Body of pancreas (tissue), 4 donors: ENCODE measurements around the gene PCDHGB5. TPM values are rescaled to one million over a fixed set of nuclear protein-coding genes. Genes with fewer than 3 reads are reported as not detected.

Experiments used
- ATAC-seq: fragments of 150-250 bp; one replicate; pipeline ENCODE4 v1.9.1; 2016
- DNase-seq, 4 donors: peaks; one replicate each; pipeline ENCODE4 v3.0.0-alpha.2; 2019
- H3K27ac ChIP-seq, 4 donors: fragments of 200-600 bp; sonication (generic); 1 replicate in 3 of 4; 2 replicates in 1 of 4; pipeline versions ENCODE4 v1.5.1 to v1.6.1; 2016 to 2019; ENCODE audit warnings: mild to moderate bottlenecking in 1 of 4, mixed read lengths in 1 of 4, moderate library complexity in 1 of 4
- H3K27me3 ChIP-seq, 2 donors: fragments of 200-600 bp; sonication (generic); one replicate each; pipeline ENCODE4 v1.6.0; 2016; ENCODE audit warnings: mild to moderate bottlenecking in 1 of 2
- H3K36me3 ChIP-seq, 2 donors: fragments of 200-600 bp; sonication (generic); replicated peaks in 1 of 2; 2 replicates each; pipeline ENCODE4 v1.5.1; 2016; ENCODE audit warnings: low read depth in 2 of 2; ENCODE audit not compliant: insufficient read depth in 1 of 2
- H3K4me1 ChIP-seq: fragments of 200-600 bp; sonication (generic); one replicate; pipeline ENCODE4 v1.6.0; 2016
- H3K4me3 ChIP-seq, 2 donors: fragments of 200-600 bp; sonication (generic); 1 replicate in 1 of 2; 2 replicates in 1 of 2; pipeline ENCODE4 v1.5.1; 2016 to 2019
- H3K9me3 ChIP-seq, 3 donors: fragments of 200-600 bp; sonication (generic); 1 replicate in 2 of 3; 2 replicates in 1 of 3; pipeline ENCODE4 v1.5.1; 2016
- POLR2A ChIP-seq, 3 donors: fragments of 450-650 bp; IDR thresholded peaks; one replicate each; pipeline ENCODE4 v1.6.1; 2016; ENCODE audit warnings: antibody characterized with exemption in 3 of 3, mild to moderate bottlenecking in 2 of 3
- WGBS, 2 donors: methylation state at CpG; one replicate each; pipeline ENCODE4 v1.1.5; 2017; 5-methylcytosine and 5-hydroxymethylcytosine counted together
- intact Hi-C: fragments of 100-400 bp; cut with DNase I; formaldehyde crosslinking; loops from one replicate; pipeline ENCODE4 v1.15.1; 2023
- total RNA-seq, 2 donors: library from RNA; depleted of rRNA; stranded (reverse); fragments of >200 nt; gene quantifications; one replicate each; pipeline ENCODE4 v1.1.0, GENCODE V29; 2016
- TF ChIP-seq, protein P1 (sequence below), 7 experiments: fragments of 450-650 bp in 4 of 7; fragments of 200-600 bp in 3 of 7; sonication (generic) in 3 of 7; IDR thresholded peaks; one replicate each; pipeline ENCODE4 v1.5.1; 2016 to 2019; ENCODE audit warnings: antibody characterized with exemption in 7 of 7

The PCDHGB5 gene
- total RNA-seq, 2 donors from 2014 or later = 7.8 to 15.2 TPM

DNA sequence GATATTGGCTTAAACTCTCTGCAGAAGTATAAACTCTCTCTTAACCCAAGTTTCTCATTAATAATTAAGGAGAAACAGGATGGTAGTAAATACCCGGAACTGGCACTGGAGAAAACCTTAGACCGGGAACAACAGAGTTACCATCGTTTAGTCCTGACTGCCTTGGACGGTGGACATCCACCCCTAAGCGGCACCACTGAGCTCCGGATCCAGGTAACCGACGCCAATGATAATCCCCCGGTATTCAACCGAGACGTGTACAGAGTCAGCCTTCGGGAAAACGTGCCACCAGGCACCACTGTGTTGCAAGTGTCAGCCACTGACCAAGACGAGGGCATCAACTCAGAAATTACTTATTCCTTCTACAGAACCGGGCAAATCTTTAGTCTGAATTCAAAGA is 861 bp downstream of the PCDHGB5 start:
- ATAC-seq (no peak), DNase-seq (no peak)
- peaks cover 0 to 63% (median 8%) of the 10 kb centered on the region in 3 donors for H3K9me3 ChIP-seq
- no peaks in the 10 kb centered on the region for H3K4me1 ChIP-seq
- WGBS, 2 donors = 19 to 30% methylated on average over 15 of the region's 15 CpGs
- no peak overlapping the region for H3K27ac ChIP-seq
- H3K27me3 ChIP-seq = no peaks in the 10 kb centered on the region
- intact Hi-C loops = no loop called here
- TF ChIP-seq, protein P1, sequence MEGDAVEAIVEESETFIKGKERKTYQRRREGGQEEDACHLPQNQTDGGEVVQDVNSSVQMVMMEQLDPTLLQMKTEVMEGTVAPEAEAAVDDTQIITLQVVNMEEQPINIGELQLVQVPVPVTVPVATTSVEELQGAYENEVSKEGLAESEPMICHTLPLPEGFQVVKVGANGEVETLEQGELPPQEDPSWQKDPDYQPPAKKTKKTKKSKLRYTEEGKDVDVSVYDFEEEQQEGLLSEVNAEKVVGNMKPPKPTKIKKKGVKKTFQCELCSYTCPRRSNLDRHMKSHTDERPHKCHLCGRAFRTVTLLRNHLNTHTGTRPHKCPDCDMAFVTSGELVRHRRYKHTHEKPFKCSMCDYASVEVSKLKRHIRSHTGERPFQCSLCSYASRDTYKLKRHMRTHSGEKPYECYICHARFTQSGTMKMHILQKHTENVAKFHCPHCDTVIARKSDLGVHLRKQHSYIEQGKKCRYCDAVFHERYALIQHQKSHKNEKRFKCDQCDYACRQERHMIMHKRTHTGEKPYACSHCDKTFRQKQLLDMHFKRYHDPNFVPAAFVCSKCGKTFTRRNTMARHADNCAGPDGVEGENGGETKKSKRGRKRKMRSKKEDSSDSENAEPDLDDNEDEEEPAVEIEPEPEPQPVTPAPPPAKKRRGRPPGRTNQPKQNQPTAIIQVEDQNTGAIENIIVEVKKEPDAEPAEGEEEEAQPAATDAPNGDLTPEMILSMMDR (IDR thresholded peaks at IDR 0.05) = no peak
- no peak for TF ChIP-seq POLR2A (IDR thresholded peaks at IDR 0.05)
- no peaks in the 10 kb centered on the region for H3K36me3 ChIP-seq
- H3K4me3 ChIP-seq = no peak overlapping the region

DNA sequence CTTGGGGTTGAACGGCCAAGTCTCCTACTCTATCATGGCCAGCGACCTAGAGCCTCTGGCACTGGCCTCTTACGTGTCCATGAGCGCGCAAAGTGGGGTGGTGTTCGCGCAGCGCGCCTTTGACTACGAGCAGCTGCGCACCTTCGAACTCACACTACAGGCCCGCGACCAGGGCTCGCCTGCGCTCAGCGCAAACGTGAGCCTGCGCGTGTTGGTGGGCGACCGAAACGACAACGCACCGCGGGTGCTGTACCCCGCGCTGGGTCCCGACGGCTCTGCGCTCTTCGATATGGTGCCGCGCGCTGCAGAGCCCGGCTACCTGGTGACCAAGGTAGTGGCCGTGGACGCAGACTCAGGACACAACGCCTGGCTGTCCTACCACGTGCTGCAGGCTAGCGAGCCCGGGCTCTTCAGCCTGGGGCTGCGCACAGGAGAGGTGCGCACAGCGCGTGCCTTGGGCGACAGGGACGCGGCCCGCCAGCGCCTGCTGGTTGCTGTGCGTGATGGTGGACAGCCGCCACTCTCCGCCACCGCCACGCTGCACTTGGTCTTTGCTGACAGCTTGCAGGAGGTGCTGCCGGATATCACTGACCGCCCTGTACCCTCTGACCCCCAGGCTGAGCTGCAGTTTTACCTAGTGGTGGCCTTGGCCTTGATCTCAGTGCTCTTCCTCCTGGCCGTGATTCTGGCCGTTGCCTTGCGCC is 2.0 kb downstream of the PCDHGB5 start:
- 17 to 25% methylated on average over 11 to 51 of the region's 61 CpGs for WGBS, 2 donors
- H3K9me3 ChIP-seq = peaks cover 0 to 64% (median 10%) of the 10 kb centered on the region in 3 donors
- H3K27me3 ChIP-seq = no peaks in the 10 kb centered on the region
- TF ChIP-seq, protein P1 (IDR thresholded peaks at IDR 0.05) = no peak
- no peak for TF ChIP-seq POLR2A (IDR thresholded peaks at IDR 0.05)
- ATAC-seq (no peak), DNase-seq (no peak)
- intact Hi-C loops = no loop called here
- H3K27ac ChIP-seq = no peak overlapping the region
- H3K36me3 ChIP-seq = no peaks in the 10 kb centered on the region
- H3K4me1 ChIP-seq = no peaks in the 10 kb centered on the region
- no peak overlapping the region for H3K4me3 ChIP-seq

DNA sequence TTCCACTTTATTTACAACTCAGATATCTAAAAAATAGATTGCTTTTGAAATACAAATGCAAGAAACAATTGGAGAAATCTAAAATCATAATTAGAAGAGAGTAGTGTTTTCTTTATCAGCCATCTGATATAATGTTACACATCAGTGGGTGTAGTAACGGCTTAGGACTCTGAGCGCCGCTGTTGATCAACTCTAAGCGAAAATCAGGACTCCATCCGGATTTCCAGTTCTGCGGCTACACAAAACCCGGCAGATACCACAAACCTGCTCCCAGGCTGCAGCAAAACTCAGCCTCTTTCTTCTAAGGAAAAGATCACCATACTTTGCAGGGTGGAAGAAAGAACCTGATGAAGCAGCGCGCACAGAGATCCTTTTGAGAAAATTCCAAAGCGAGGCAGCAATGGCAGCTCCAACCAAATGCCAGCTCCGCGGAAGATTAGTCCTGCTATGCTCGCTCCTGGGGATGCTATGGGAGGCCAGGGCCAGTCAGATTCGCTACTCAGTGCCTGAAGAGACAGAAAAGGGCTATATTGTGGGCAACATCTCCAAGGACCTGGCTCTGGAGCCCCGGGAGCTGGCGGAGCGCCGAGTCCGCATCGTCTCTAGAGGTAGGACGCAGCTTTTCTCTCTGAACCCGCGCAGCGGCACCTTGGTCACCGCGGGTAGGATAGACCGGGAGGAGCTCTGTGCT is 5.0 kb downstream of the PCDHGB5 start, which contains the start of gene PCDHGA9:
Gene PCDHGA9 (plus strand): TSS at position 226 of the 691 bp plus-strand sequence. CDS start 175 bp downstream, at position 401.
- no peaks in the 10 kb centered on the region for H3K4me1 ChIP-seq
- DNase-seq (no peak), ATAC-seq (no peak)
- H3K27ac ChIP-seq = no peak within 1 kb of the TSS
- H3K36me3 ChIP-seq = no peaks in the 10 kb centered on the region
- intact Hi-C loops = no loop called here
- 21 to 22% methylated on average over 25 to 27 of the region's 27 CpGs for WGBS, 2 donors
- H3K27me3 ChIP-seq = no peaks in the 10 kb centered on the region
- no peak for TF ChIP-seq POLR2A (IDR thresholded peaks at IDR 0.05)
- TF ChIP-seq, protein P1 (IDR thresholded peaks at IDR 0.05) = peak in 3 of 7 experiments; percentile 24 to 32 (median 26)
- H3K9me3 ChIP-seq = peaks cover 0 to 65% (median 10%) of the 10 kb centered on the region in 3 donors
- no peak within 1 kb of the TSS for H3K4me3 ChIP-seq

DNA sequence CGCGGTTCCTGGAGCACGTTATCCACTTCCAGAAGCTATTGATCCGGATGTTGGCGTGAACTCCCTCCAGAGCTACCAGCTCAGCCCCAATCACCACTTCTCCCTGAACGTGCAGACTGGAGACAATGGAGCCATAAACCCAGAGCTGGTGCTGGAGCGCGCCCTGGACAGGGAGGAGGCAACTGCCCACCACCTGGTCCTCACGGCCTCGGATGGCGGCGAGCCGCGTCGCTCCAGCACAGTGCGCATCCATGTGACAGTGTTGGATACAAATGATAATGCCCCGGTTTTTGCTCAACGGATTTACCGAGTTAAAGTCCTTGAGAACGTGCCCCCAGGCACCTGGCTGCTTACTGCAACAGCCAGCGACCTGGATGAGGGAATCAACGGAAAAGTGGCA is 5.6 kb downstream of the PCDHGB5 start:
- ATAC-seq (no peak), DNase-seq (no peak)
- TF ChIP-seq, protein P1 (IDR thresholded peaks at IDR 0.05) = no peak
- no peak for TF ChIP-seq POLR2A (IDR thresholded peaks at IDR 0.05)
- Histone ChIP-seq H3K27ac (no peak overlapping the region), H3K9me3 (peaks cover 0 to 71% (median 10%) of the 10 kb centered on the region in 3 donors), H3K36me3 (no peaks in the 10 kb centered on the region), H3K27me3 (no peaks in the 10 kb centered on the region), H3K4me3 (no peak overlapping the region), H3K4me1 (no peaks in the 10 kb centered on the region)
- WGBS, 2 donors = 23% methylated on average over 17 to 22 of the region's 22 CpGs
- intact Hi-C loops = no loop called here
